Measurements from ENCODE around the gene FAM20C.
"Not testable (repeated sequence)": the region's sequence is repeated elsewhere in the genome, so short reads cannot be mapped to it uniquely, and the experiment has no call there.

FAM20C gene

DNA sequence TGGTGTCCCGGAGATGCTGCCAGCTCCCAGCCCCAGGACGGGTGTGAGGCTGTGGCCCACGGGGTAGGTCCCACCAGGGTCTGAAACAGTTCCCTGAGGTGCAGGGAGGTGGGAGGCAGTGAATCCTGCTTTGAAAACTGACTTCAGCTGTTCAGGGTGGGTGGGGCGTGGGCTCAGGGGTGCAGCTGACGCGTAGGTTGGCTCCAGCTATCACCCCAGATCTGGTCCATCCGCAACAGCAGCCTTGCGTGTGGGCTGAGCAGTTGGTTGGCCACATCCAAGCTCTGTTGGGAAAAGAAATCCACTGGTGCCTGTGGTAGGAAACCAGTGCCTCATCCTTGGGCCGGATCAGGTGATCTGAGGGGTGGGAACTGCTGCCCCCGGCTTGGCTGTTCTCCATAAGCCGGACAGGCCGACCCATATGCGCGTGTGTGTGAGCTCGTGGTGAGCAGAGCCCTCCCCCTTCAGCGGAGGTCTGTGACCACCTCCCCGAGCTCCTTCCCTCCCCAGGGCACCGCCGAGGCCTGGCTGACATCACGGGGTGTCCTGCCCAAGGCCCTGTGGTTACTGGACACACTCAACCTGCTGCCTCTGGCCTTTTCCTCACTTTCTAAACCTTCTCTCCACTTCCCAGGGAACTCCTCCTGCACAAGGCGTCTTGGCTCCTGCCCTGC, 15.4 kb upstream of the FAM20C start:
- TF ChIP-seq, protein P1, sequence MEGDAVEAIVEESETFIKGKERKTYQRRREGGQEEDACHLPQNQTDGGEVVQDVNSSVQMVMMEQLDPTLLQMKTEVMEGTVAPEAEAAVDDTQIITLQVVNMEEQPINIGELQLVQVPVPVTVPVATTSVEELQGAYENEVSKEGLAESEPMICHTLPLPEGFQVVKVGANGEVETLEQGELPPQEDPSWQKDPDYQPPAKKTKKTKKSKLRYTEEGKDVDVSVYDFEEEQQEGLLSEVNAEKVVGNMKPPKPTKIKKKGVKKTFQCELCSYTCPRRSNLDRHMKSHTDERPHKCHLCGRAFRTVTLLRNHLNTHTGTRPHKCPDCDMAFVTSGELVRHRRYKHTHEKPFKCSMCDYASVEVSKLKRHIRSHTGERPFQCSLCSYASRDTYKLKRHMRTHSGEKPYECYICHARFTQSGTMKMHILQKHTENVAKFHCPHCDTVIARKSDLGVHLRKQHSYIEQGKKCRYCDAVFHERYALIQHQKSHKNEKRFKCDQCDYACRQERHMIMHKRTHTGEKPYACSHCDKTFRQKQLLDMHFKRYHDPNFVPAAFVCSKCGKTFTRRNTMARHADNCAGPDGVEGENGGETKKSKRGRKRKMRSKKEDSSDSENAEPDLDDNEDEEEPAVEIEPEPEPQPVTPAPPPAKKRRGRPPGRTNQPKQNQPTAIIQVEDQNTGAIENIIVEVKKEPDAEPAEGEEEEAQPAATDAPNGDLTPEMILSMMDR (IDR thresholded peaks at IDR 0.05): no peak
- TF ChIP-seq ZFX (IDR thresholded peaks at IDR 0.05; ENCODE audit: borderline replicate concordance): no peak
- H3K27ac ChIP-seq: no peak overlapping the region

DNA sequence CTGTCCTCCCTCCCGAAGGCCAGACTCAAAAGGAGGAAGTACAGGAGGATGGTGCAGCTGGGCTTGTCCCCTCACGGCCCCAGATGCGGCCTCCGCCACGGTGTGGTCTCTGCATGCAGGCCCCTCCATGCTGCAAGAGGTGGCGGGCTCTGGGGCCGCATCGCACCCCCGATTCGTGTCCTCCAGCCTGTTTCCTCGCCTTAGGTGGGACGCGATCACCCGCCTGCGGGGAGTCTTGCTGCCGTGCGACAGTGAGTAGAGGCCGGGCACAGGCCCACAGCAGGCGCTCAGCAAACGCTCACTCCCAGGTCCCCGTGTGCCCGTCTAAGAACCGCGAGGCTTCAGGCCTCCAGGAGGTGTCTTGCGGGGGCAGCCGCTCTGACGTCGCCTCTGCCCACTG, 13.9 kb upstream of the FAM20C start:
- H3K27ac ChIP-seq: no peak overlapping the region
- TF ChIP-seq ZFX (IDR thresholded peaks at IDR 0.05; ENCODE audit: borderline replicate concordance): no peak
- TF ChIP-seq, protein P1 (IDR thresholded peaks at IDR 0.05): no peak

DNA sequence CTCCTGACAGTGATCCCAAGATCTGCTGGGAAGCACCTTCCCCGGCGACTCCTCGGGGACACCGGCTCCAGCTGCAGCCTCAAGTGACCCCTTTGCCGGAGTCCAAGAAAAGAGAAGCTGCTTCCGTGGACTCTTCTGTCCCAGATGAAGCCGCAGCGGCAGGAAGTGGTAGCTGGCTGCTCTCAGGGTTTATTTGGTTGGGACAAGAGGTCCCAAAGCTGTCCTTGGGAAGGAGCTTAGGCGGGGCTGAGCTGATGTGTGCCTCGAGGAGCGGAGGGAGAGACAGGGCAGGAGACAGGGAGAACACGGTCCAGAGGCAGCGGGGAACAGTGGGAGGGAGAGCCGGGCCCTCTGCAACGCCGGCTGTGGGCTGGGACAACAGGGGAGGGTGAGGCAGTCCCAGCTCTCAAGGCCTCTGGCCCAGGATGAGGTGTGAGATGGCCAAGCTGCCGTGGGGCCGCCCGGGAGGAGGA, 13.1 kb upstream of the FAM20C start:
- no peak for TF ChIP-seq ZFX (IDR thresholded peaks at IDR 0.05; ENCODE audit: borderline replicate concordance)
- TF ChIP-seq, protein P1 (IDR thresholded peaks at IDR 0.05): no peak
- H3K27ac ChIP-seq: no peak overlapping the region

DNA sequence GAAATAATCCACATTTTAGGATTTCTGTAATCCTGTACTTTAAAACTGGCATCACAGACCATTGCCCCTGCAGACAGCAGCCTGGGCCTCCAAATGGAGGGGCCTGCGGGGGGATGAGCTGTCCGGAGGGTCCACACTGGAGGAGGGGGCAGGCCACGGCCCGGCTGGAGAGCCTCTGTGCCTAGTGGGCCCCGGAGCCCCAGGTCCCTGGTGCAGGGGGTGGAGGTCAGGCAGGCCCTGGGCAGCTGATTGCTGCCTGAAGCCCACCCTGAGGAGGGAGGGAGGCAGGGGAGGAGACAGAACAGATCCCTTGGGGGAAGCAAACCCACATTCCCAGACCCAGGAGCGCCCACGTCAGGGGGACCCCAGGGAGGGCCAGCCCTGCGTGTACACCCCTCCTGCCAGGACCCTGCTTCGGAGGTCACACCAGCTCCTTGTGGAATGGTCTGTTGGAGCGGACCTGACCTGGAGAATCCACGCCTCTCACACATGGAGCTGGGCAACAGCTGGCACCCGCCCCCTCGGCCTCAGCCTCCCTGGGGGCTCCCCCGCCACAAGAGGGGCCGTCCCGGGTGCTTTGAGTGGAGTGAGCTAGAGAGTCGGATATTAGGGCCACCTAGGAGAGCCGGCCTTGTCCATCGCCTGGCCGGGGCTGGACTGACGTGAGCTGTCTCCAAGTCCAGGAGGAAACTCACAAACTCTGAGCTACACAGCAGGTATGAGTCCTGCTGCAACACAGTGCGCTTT, 12.2 kb upstream of the FAM20C start:
- H3K27ac ChIP-seq: no peak overlapping the region
- TF ChIP-seq, protein P1 (IDR thresholded peaks at IDR 0.05): no peak
- no peak for TF ChIP-seq ZFX (IDR thresholded peaks at IDR 0.05; ENCODE audit: borderline replicate concordance)

DNA sequence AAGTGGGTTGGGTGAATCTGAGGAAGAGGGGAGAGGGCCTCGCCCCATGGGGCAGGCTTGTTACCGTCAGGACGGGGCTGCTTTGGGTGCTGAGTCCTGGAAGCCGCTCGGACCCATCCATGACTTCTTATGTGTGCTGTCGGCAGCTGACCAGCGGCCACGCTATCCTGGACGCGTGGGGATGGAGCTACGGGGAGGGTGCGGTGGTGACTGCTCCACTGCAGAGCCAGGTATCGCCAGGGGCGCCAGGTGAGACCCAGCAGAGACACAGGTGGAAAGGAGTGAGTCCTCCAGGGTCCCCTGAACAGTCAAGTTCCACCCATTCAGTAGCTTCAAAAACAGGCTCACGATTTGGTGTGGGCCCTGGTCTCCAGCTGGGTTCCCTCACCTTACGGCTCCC, 10.6 kb upstream of the FAM20C start:
- TF ChIP-seq, protein P1 (IDR thresholded peaks at IDR 0.05): no peak
- TF ChIP-seq ZFX (IDR thresholded peaks at IDR 0.05; ENCODE audit: borderline replicate concordance): no peak
- no peak overlapping the region for H3K27ac ChIP-seq

DNA sequence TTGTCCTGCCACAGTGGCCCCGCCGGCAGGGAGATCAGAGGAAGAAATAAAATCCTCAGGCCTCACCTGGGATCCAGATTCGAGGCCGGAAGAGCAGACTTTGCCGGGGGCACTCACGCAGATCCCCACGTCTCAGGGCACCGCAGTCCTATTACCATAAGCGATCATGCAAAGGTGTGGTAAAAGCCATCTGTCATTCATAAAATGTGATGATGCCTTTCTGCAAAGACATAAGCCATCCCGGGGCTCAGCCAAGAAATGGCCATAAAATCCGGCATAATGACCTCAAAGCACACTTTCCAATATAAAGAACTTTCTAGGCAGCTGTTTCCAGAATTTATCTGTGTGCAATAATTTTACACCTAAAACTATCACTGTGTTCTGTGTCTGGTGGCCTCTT, 9.9 kb upstream of the FAM20C start:
- H3K27ac ChIP-seq: not testable (repeated sequence)

DNA sequence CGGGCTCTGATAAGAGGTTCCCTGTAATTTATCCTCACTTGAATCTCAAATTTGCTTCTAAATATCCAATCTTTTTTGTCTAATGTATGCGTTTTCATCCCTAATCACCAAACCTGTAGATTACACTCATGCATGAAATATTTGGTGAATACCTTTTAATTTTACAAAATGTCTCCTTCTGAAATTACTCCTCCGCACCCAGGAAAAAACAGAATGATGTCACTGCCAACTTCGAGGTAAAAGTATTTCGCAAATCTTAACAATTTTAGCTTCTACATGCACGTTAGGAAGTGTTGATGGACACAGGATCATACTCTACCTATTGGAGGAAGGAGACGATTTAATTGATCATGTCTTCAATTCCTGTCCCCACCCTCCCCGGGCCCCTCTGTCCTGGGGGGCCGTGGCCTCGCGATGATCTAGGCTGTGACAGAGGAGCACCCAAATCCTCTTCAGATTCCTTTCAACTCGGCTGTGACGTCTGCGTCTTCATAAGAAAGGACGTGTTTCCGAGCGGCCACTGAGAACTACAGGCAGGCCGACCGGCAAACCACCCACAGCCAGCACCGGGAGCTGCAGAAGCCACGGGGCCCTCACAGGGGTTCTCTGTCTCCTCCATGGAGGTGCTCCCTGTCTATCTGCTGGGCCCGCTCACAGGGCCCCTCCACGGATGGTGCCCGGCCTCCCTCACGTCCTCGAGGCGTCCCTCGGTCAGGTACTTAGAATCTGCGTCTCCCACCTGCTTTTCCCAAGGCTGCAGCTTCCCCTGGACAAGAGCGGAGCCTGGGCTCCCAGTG, 8.7 kb upstream of the FAM20C start:
- H3K27ac ChIP-seq: no peak overlapping the region
- no peak for TF ChIP-seq ZFX (IDR thresholded peaks at IDR 0.05; ENCODE audit: borderline replicate concordance)
- TF ChIP-seq, protein P1 (IDR thresholded peaks at IDR 0.05): no peak

Data from 22Rv1 (cell line).